Kidney (tissue), 14 donors: ENCODE measurements around the gene THEM4. TPM values are rescaled to one million over a fixed set of nuclear protein-coding genes. Genes with fewer than 3 reads are reported as not detected.
A peak's percentile ranks its signal among the peaks of the same experiment; 100 is the strongest.

Source experiments
- DNase-seq, 5 donors: peaks; one replicate each; pipeline ENCODE4 v3.0.0-alpha.2; 2013 to 2020
- FAIRE-seq: peaks from 2 replicates; lab custom pipeline; 2012; peaks lifted over from hg19 to GRCh38; lab: Jason Lieb, UNC
- H3K27ac ChIP-seq, 2 donors: one replicate each; pipeline ENCODE4 v1.7.0; 2013; ENCODE audit warnings: low read depth in 2 of 2, low read length in 2 of 2, inconsistent platforms in 1 of 2
- H3K27me3 ChIP-seq: one replicate; pipeline ENCODE4 v1.7.1; 2013; ENCODE audit warnings: low read length, inconsistent platforms; ENCODE audit not compliant: control insufficient read depth, insufficient read depth
- H3K36me3 ChIP-seq, 3 donors: one replicate each; pipeline versions ENCODE4 v1.7.0 to v1.7.1; 2013; ENCODE audit warnings: low read length in 3 of 3, control low read depth in 1 of 3, inconsistent platforms in 1 of 3; ENCODE audit not compliant: insufficient read depth in 3 of 3, control insufficient read depth in 2 of 3
- H3K4me1 ChIP-seq, 3 donors: one replicate each; pipeline versions ENCODE4 v1.7.0 to v1.7.1; 2013; ENCODE audit warnings: low read length in 3 of 3, inconsistent platforms in 1 of 3, low read depth in 1 of 3; ENCODE audit not compliant: control insufficient read depth in 2 of 3, insufficient read depth in 2 of 3
- H3K4me3 ChIP-seq, 3 donors: one replicate each; pipeline versions ENCODE4 v1.7.0 to v1.8.1; 2013; ENCODE audit warnings: low read length in 3 of 3, control low read depth in 1 of 3, inconsistent platforms in 1 of 3
- H3K9ac ChIP-seq, 3 donors: one replicate each; pipeline versions ENCODE4 v1.7.0 to v1.7.1; 2013; ENCODE audit warnings: low read length in 3 of 3, control low read depth in 1 of 3, inconsistent platforms in 1 of 3
- H3K9me3 ChIP-seq, 3 donors: one replicate each; pipeline versions ENCODE4 v1.7.0 to v1.7.1; 2013; ENCODE audit warnings: low read length in 3 of 3, control low read depth in 1 of 3, inconsistent platforms in 1 of 3; ENCODE audit not compliant: control insufficient read depth in 2 of 3, insufficient read depth in 1 of 3
- CTCF ChIP-seq: IDR thresholded peaks from 3 replicates; pipeline ENCODE4 v1.5.1; 2012; ENCODE audit warnings: mild to moderate bottlenecking, moderate library complexity, borderline replicate concordance; ENCODE audit not compliant: insufficient read depth; ENCODE audit errors: extremely low read depth
- intact Hi-C: fragments of 100-400 bp; cut with DNase I; formaldehyde crosslinking; loops from one replicate; pipeline ENCODE4 v1.11.1; 2022
- polyA plus RNA-seq: library from polyadenylated mRNA; stranded (reverse); fragments of 350-450 nt; fragmentation: Illumina TruSeq; extraction: RNeasy Lipid Tissue Mini Kit (QIAGEN cat#74804); gene quantifications from one replicate; pipeline ENCODE4 v1.2.3, GENCODE V29; 2014; ENCODE audit warnings: low read depth, low replicate concordance; ENCODE audit not compliant: insufficient read depth
- total RNA-seq: library from RNA; stranded (reverse); fragmentation: NEBNext Ultra II Directional; extraction: Animal tissue kit (Norgen Biotek cat#: 25700); gene quantifications from one replicate; pipeline ENCODE4 v1.2.1, GENCODE V29; 2021
- donor health status: control.
- donor health status: control.
- donor health status: control.
- donor health status: control.
- donor health status: control.
- donor health status: DM: yes; HTN: yes; CAD: no.
- donor health status: Normal renal cell carcinoma (clear cell type).

The THEM4 gene
- total and polyA plus RNA-seq, 2 donors from 2014 or later = 17.5 to 27.9 TPM

GRCh38 chr1:151949371-151950193 is 40.3 kb upstream of the THEM4 start:
- intact Hi-C loops = no loop called here
- DNase-seq = peak in 1 of 5 donors; percentile 76
- Histone ChIP-seq H3K27ac (no peak overlapping the region), H3K9me3 (no peaks in the 10 kb centered on the region), H3K36me3 (no peaks in the 10 kb centered on the region), H3K27me3 (no peaks in the 10 kb centered on the region), H3K9ac (no peak overlapping the region), H3K4me1 (peaks cover 1 to 11% (median 9%) of the 10 kb centered on the region in 3 donors), H3K4me3 (no peak overlapping the region)
- TF ChIP-seq CTCF = no peak
- FAIRE-seq = no peak

- intact Hi-C loops = no loop called here
- no peaks in the 10 kb centered on the region for H3K36me3 ChIP-seq
- TF ChIP-seq CTCF = no peak
- DNase-seq (no peak), FAIRE-seq (no peak)
- no peak overlapping the region for H3K27ac ChIP-seq
- H3K4me3 ChIP-seq = no peak overlapping the region
- no peaks in the 10 kb centered on the region for H3K27me3 ChIP-seq
- H3K9ac ChIP-seq = no peak overlapping the region
- H3K4me1 ChIP-seq = peaks cover 4 to 15% (median 10%) of the 10 kb centered on the region in 3 donors
- H3K9me3 ChIP-seq = no peaks in the 10 kb centered on the region
These were observed 39.2 kb upstream of the THEM4 start for GRCh38 chr1:151948506-151948905.

- no peak for TF ChIP-seq CTCF
- Histone ChIP-seq H3K9ac (no peak overlapping the region), H3K27ac (no peak overlapping the region), H3K9me3 (no peaks in the 10 kb centered on the region), H3K4me3 (no peak overlapping the region), H3K27me3 (no peaks in the 10 kb centered on the region), H3K36me3 (no peaks in the 10 kb centered on the region), H3K4me1 (peaks cover 4 to 16% (median 11%) of the 10 kb centered on the region in 3 donors)
- FAIRE-seq (no peak), DNase-seq (no peak)
- intact Hi-C loops = no loop called here
These were observed 37.8 kb upstream of the THEM4 start for GRCh38 chr1:151947140-151947539.
